HepG2 (cell line): ENCODE data around the gene SASS6. TPM values are rescaled to one million over a fixed set of nuclear protein-coding genes. Genes with fewer than 3 reads are reported as not detected.

Source experiments
- ARNT ChIP-seq: fragments of 450-650 bp; IDR thresholded peaks from 2 replicates; pipeline ENCODE4 v1.6.1; 2017
- BHLHE40 ChIP-seq: IDR thresholded peaks from 2 replicates; pipeline ENCODE4 v1.6.1; 2011; ENCODE audit warnings: low read length, improper control_type of control experiment
- CBX2 ChIP-seq, 2 experiments: fragments of 200-600 bp in 1 of 2; sonication (generic); formaldehyde crosslinking in 1 of 2; IDR thresholded peaks; 2 replicates each; pipeline versions ENCODE4 v1.7.0 to v1.8.1; 2018 to 2022; ENCODE audit warnings: low read depth in 2 of 2, low read length in 1 of 2, mild to moderate bottlenecking in 1 of 2, missing genetic modification reagents in 1 of 2
- E2F2 ChIP-seq: sonication (generic); formaldehyde crosslinking; IDR thresholded peaks from 2 replicates; pipeline ENCODE4 v1.4.0; 2020; ENCODE audit warnings: missing genetic modification reagents, borderline replicate concordance
- EEA1 ChIP-seq: sonication (generic); formaldehyde crosslinking; IDR thresholded peaks from 2 replicates; pipeline ENCODE4 v1.5.1; 2020; ENCODE audit warnings: mild to moderate bottlenecking, missing genetic modification reagents, borderline replicate concordance
- HNRNPK ChIP-seq: fragments of 200-400 bp; formaldehyde crosslinking; IDR thresholded peaks from 2 replicates; pipeline ENCODE4 v1.6.1; 2018; ENCODE audit warnings: low read length, low read depth, moderate library complexity, mild to moderate bottlenecking; ENCODE audit not compliant: poor library complexity, severe bottlenecking
- HNRNPLL ChIP-seq: fragments of 200-400 bp; formaldehyde crosslinking; IDR thresholded peaks from 2 replicates; pipeline ENCODE4 v1.6.1; 2017; ENCODE audit warnings: mild to moderate bottlenecking, low read depth, low read length; ENCODE audit not compliant: poor library complexity, severe bottlenecking
- HOXA5 ChIP-seq: sonication (generic); formaldehyde crosslinking; IDR thresholded peaks from 2 replicates; pipeline ENCODE4 v1.4.0; 2020; ENCODE audit warnings: missing genetic modification reagents
- ISX ChIP-seq: sonication (generic); formaldehyde crosslinking; conservative IDR thresholded peaks from 2 replicates; pipeline ENCODE4 v1.5.0; 2020; ENCODE audit warnings: missing genetic modification reagents
- KMT2A ChIP-seq: sonication (generic); formaldehyde crosslinking; IDR thresholded peaks from 2 replicates; pipeline ENCODE4 v1.4.0; 2020; ENCODE audit warnings: missing genetic modification reagents
- MNT ChIP-seq: fragments of 450-650 bp; IDR thresholded peaks from 2 replicates; pipeline ENCODE4 v1.6.1; 2016
- MTF1 ChIP-seq: sonication (generic); formaldehyde crosslinking; IDR thresholded peaks from 2 replicates; pipeline ENCODE4 v1.5.0; 2020; ENCODE audit warnings: missing genetic modification reagents
- MYPOP ChIP-seq: sonication (generic); formaldehyde crosslinking; IDR thresholded peaks from 2 replicates; pipeline ENCODE4 v1.8.1; 2023; ENCODE audit warnings: mild to moderate bottlenecking, moderate library complexity, missing genetic modification reagents
- NCOA2 ChIP-seq: sonication (generic); formaldehyde crosslinking; IDR thresholded peaks from 2 replicates; pipeline ENCODE4 v1.8.0; 2022; ENCODE audit warnings: inconsistent platforms
- NFKBIZ ChIP-seq: IDR thresholded peaks from 2 replicates; pipeline ENCODE4 v1.6.1; 2018; ENCODE audit warnings: missing genetic modification reagents, missing compliant biosample characterization
- PCBP1 ChIP-seq: fragments of 200-400 bp; formaldehyde crosslinking; IDR thresholded peaks from 2 replicates; pipeline ENCODE4 v1.6.1; 2017; ENCODE audit warnings: mild to moderate bottlenecking, low read depth, low read length, borderline replicate concordance
- RAD21 ChIP-seq: fragments of 450-650 bp; formaldehyde crosslinking; IDR thresholded peaks from 2 replicates; pipeline ENCODE4 v1.5.0; 2020; ENCODE audit warnings: mild to moderate bottlenecking
- RBAK ChIP-seq: sonication (generic); formaldehyde crosslinking; IDR thresholded peaks from 2 replicates; pipeline ENCODE4 v1.5.1; 2020; ENCODE audit warnings: mild to moderate bottlenecking, missing genetic modification reagents
- SMC3 ChIP-seq: IDR thresholded peaks from 2 replicates; pipeline ENCODE4 v1.6.1; 2011; ENCODE audit warnings: low read length, improper control_type of control experiment
- ZNF124 ChIP-seq: sonication (generic); formaldehyde crosslinking; IDR thresholded peaks from 2 replicates; pipeline ENCODE4 v1.4.0; 2020; ENCODE audit warnings: missing genetic modification reagents
- ZNF431 ChIP-seq: sonication (generic); formaldehyde crosslinking; IDR thresholded peaks from 2 replicates; pipeline ENCODE4 v1.9.0; 2022; ENCODE audit warnings: missing genetic modification reagents, low read depth, mild to moderate bottlenecking, borderline replicate concordance
- ZNF441 ChIP-seq: sonication (generic); formaldehyde crosslinking; IDR thresholded peaks from 2 replicates; pipeline ENCODE4 v1.7.0; 2021; ENCODE audit warnings: missing genetic modification reagents, borderline replicate concordance
- ZNF530 ChIP-seq: sonication (generic); formaldehyde crosslinking; IDR thresholded peaks from 2 replicates; pipeline ENCODE4 v1.5.0; 2020; ENCODE audit warnings: low read depth, mild to moderate bottlenecking, missing genetic modification reagents
- ZNF552 ChIP-seq: sonication (generic); formaldehyde crosslinking; IDR thresholded peaks from 2 replicates; pipeline ENCODE4 v1.9.0; 2022; ENCODE audit warnings: missing genetic modification reagents, mild to moderate bottlenecking, borderline replicate concordance
- ZNF597 ChIP-seq: sonication (generic); formaldehyde crosslinking; IDR thresholded peaks from 2 replicates; pipeline ENCODE4 v1.5.0; 2020; ENCODE audit warnings: missing genetic modification reagents
- ZNF703 ChIP-seq: sonication (generic); formaldehyde crosslinking; IDR thresholded peaks from 2 replicates; pipeline ENCODE4 v1.5.1; 2020; ENCODE audit warnings: missing genetic modification reagents, mild to moderate bottlenecking, moderate library complexity, borderline replicate concordance
- polyA plus RNA-seq, 8 experiments: library from polyadenylated mRNA; depleted of rRNA in 3 of 8; stranded (reverse) in 7 of 8; unstranded in 1 of 8; fragments of >200 nt; fragmentation: Illumina TruSeq in 4 of 8; extraction: Trizol in 4 of 8; gene quantifications; 2 replicates each; pipeline versions ENCODE4 v1.2.1 to v1.2.3, GENCODE V29; 2011 to 2016; ENCODE audit warnings: low read depth in 4 of 8, missing spikeins in 1 of 8, mixed read lengths in 1 of 8; ENCODE audit not compliant: insufficient read depth in 1 of 8
- total RNA-seq, 5 experiments: library from RNA; depleted of rRNA; stranded (reverse); fragments of >200 nt; fragmentation: Illumina TruSeq; extraction: Trizol; gene quantifications; 2 replicates each; pipeline ENCODE4 v1.2.3, GENCODE V29; 2016; ENCODE audit warnings: low read depth in 1 of 5

Gene SASS6
- total and polyA plus RNA-seq, 2 of the 13 experiments (the other 11 are each of a cell fraction or from before 2014, with no cell fraction given) = 2.3 to 10.7 TPM

- TF ChIP-seq MYPOP (CRISPR knock-in tag) (peak; percentile 46; the same call in 1 of the 2 replicates), ZNF441 (no peak), EEA1 (0 out of 2 replicates have a peak, but pooled peaks have one; percentile 26), ZNF552 (CRISPR knock-in tag) (0 out of 2 replicates have a peak, but pooled peaks have one; percentile 33), E2F2 (CRISPR knock-in tag) (peak; percentile 84; the same call in 1 of the 2 replicates), ISX (CRISPR knock-in tag) (no peak), ARNT (no peak), SMC3 (no peak), RAD21 (CRISPR knock-in tag) (0 out of 2 replicates have a peak, but pooled peaks have one; percentile 13), MTF1 (CRISPR knock-in tag) (0 out of 2 replicates have a peak, but pooled peaks have one; percentile 48), ZNF124 (0 out of 2 replicates have a peak, but pooled peaks have one; percentile 36), HNRNPK (peak; percentile 61), RBAK (no peak), HNRNPLL (peak; percentile 46), NCOA2 (CRISPR knock-in tag) (peak; percentile 38; the same call in 1 of the 2 replicates), ZNF530 (CRISPR knock-in tag) (no peak), ZNF703 (CRISPR knock-in tag) (0 out of 2 replicates have a peak, but pooled peaks have one; percentile 71), HOXA5 (CRISPR knock-in tag) (peak; percentile 80), ZNF597 (CRISPR knock-in tag) (no peak), MNT (no peak), BHLHE40 (peak; percentile 61; the same call in 1 of the 2 replicates), PCBP1 (no peak), ZNF431 (CRISPR knock-in tag) (0 out of 2 replicates have a peak, but pooled peaks have one; percentile 39), NFKBIZ (CRISPR knock-in tag) (peak; percentile 48; the same call in 1 of the 2 replicates), CBX2 (IDR thresholded peaks at IDR 0.05; ENCODE audit: low read depth, low read length) (no peak), CBX2 (CRISPR knock-in tag; IDR thresholded peaks at IDR 0.05; ENCODE audit: low read depth) (no peak), KMT2A (CRISPR knock-in tag) (peak; percentile 95)
Measured at GRCh38 chr1:100037927-100038659, 94.6 kb downstream of the SASS6 start (continued).
